ENCODE measurements around the gene GALK1.

- TF ChIP-seq CTCF (IDR thresholded peaks at IDR 0.05) (no peak), POLR2A (IDR thresholded peaks at IDR 0.05) (no peak)
Observed at GRCh38 chr17:75762513-75763268, 2.3 kb downstream of the GALK1 start.
